ENCODE results near the gene AVPI1. TPM values are rescaled to one million over a fixed set of nuclear protein-coding genes. Genes with fewer than 3 reads are reported as not detected.

Gene AVPI1, protein sequence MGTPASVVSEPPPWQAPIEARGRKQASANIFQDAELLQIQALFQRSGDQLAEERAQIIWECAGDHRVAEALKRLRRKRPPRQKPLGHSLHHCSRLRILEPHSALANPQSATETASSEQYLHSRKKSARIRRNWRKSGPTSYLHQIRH
- total RNA-seq (1 to 10 TPM; 2.3 TPM), polyA plus RNA-seq (3.1 TPM)

DNA sequence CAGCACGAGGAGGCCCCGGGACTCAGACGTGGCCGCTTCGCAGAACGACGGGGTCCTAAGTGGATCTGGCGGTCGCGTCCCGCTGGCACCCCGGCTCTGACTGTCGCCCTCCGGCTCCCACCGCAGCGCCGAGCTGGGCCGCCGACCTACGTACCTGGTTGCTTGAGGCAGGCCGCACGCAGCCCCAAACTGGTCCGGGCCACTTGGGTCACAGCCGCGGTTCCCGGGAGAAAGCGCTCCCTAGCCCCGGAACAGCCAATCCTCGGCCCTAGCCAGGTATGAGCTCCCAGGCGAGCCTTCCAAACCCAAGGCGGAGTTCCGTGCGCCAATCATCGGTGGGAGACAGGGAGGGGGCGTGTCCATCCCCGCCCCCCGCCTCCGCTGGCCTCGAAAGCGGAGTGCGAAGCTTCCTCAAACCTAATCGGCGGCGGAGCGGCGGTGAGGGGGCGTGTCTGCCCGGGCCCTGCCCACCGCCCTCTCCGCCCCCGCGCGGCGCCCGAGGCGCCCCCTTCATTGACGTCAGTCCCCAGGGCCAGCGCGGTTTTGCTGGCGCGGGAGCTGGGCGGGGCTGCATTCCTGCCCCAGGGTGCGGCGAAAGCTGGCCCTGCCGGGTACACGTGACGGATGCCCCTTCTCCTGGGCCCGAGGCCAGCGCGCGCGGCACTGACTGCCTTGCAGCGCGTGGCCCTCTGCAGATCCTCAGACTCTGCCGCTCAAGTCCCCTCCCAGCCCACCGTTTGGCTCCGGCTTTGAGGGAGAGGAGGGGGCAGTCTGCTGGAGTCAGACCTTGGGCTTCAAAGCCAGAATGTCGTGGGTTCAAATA, at the start of gene AVPI1:
Gene AVPI1, minus strand, starts transcription at position 280 of the 823 bp plus-strand sequence. CDS start 7,336 bp downstream, outside the sequence.
- Mint-ChIP-seq H3K9me3 (no peaks in the 10 kb centered on the region), H3K27me3 (no peaks in the 10 kb centered on the region), H3K27ac (peak within 1 kb of the TSS; percentile 78 to 96 (median 92)), H3K4me3 (peak within 1 kb of the TSS; percentile 87 to 95 (median 89)), H3K4me1 (peaks cover 14 to 33% (median 25%) of the 10 kb centered on the region in 3 donors), H3K36me3 (peaks cover 0 to 1% (median 0%) of the 10 kb centered on the region in 3 donors)
- no peaks in the 10 kb centered on the region for H3K9me3 ChIP-seq (ENCODE audit: low read length)
- peak; percentile 96 to 98 (median 97) for DNase-seq
- no peaks in the 10 kb centered on the region for H3K27me3 ChIP-seq (ENCODE audit: insufficient read depth, low read length, poor library complexity, severe bottlenecking)
- peaks cover 26% of the 10 kb centered on the region for H3K4me1 ChIP-seq (ENCODE audit: insufficient read depth, low read length)
- H3K27ac ChIP-seq (ENCODE audit: low read depth, low read length), result peak within 1 kb of the TSS; percentile 79
- ChIA-PET POLR2A (interaction anchor here (0.9 to 2.1 kb wide), 9 partner anchors 11 to 286 kb away, joined by 3 to 20 read pairs (median 5); partner anchors contain the start of genes GOLGA7B, MARVELD1, RRP12 and ZFYVE27), CTCF (interaction anchor here (0.5 to 3.8 kb wide), 17 partner anchors 10 to 182 kb away, joined by 3 to 39 read pairs (median 5); partner anchors contain the start of genes MARVELD1 and ZFYVE27)
- H3K4me3 ChIP-seq (ENCODE audit: low read length), result peak within 1 kb of the TSS; percentile 89
- H3K36me3 ChIP-seq (ENCODE audit: insufficient read depth, low read length), result no peaks in the 10 kb centered on the region

DNA sequence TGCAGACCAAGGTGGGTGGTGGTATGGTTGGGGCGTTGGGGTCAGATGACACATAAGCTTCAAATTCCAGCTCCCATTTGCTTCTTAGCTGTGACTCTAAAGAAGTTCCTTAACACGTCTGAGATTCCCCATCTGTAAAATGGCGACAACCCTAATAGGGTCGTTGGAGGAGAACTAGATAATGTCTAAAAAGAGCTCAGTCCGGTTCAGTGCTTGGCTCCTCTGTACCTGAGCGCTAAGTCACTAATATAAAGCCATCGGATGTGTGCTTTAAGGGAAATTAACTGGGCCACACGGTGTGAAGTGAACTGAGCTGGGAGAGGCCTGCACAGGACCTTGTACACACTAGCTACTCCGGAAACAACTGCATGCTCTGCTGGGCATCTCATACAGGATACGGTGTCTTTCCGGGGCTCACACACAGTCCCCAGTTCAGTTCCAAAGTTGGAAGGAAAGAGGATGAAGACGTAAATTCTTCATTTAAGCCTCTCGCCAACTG, 49.4 kb upstream of the AVPI1 start:
- peak overlapping the region; percentile 92 for H3K27ac ChIP-seq (ENCODE audit: low read depth, low read length)
- H3K4me3 ChIP-seq (ENCODE audit: low read length), result peak overlapping the region; percentile 96
- Mint-ChIP-seq H3K27me3 (peaks cover 0 to 2% of the 10 kb centered on the region in 2 donors), H3K9me3 (no peaks in the 10 kb centered on the region), H3K4me3 (peak overlapping the region; percentile 93 to 98 (median 96)), H3K4me1 (peaks cover 48 to 53% (median 50%) of the 10 kb centered on the region in 3 donors), H3K27ac (peak overlapping the region; percentile 90 to 99 (median 98)), H3K36me3 (peaks cover 0 to 40% (median 6%) of the 10 kb centered on the region in 3 donors)
- no peaks in the 10 kb centered on the region for H3K36me3 ChIP-seq (ENCODE audit: insufficient read depth, low read length)
- H3K4me1 ChIP-seq (ENCODE audit: insufficient read depth, low read length), result peaks cover 31% of the 10 kb centered on the region
- DNase-seq, result no peak
- H3K27me3 ChIP-seq (ENCODE audit: insufficient read depth, low read length, poor library complexity, severe bottlenecking), result no peaks in the 10 kb centered on the region
- CTCF ChIA-PET, result interaction anchor here (0.8 to 9.6 kb wide), 8 partner anchors 19 to 133 kb away, joined by 3 to 199 read pairs (median 5); partner anchors contain the start of genes AVPI1 and MARVELD1
- no peaks in the 10 kb centered on the region for H3K9me3 ChIP-seq (ENCODE audit: low read length)
- POLR2A ChIA-PET, result interaction anchor here (0.6 to 2.6 kb wide), 9 partner anchors 20 to 403 kb away, joined by 3 to 20 read pairs (median 3); partner anchors contain the start of genes AVPI1 and MARVELD1

DNA sequence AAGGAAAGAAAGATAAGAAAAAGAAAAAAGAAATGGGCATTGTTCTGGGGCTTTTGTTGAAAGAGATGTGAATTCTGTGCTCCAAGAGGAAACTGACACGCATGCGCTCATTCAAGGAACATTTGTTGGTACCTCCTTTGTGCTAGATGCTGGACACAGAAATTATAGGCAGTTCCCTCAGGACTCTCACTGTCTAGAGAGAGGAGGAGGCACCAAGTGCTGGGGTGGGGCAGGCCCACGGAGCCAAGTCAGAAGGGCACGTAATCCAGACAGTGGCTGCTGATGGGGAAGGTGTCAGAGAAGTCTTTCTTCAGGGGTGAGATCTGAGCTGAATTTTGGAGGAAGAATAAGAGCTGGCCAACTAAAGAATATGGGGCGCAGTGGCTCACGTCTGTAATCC, 47.0 kb upstream of the AVPI1 start:
- Histone ChIP-seq H3K36me3 (ENCODE audit: insufficient read depth, low read length) (no peaks in the 10 kb centered on the region), H3K4me1 (ENCODE audit: insufficient read depth, low read length) (peaks cover 18% of the 10 kb centered on the region), H3K4me3 (ENCODE audit: low read length) (no peak overlapping the region), H3K9me3 (ENCODE audit: low read length) (no peaks in the 10 kb centered on the region), H3K27ac (ENCODE audit: low read depth, low read length) (no peak overlapping the region), H3K27me3 (ENCODE audit: insufficient read depth, low read length, poor library complexity, severe bottlenecking) (no peaks in the 10 kb centered on the region)
- CTCF ChIA-PET, result interaction anchor here (1.1 to 9.6 kb wide), 5 partner anchors 16 to 135 kb away, joined by 3 to 199 read pairs (median 5); partner anchors contain the start of gene MARVELD1
- Mint-ChIP-seq H3K27ac (peak overlapping the region in 2 of 8 donors; percentile 6 to 33), H3K27me3 (peaks cover 6 to 11% of the 10 kb centered on the region in 2 donors), H3K9me3 (no peaks in the 10 kb centered on the region), H3K4me1 (peaks cover 26 to 30% (median 27%) of the 10 kb centered on the region in 3 donors), H3K36me3 (peaks cover 0 to 18% (median 0%) of the 10 kb centered on the region in 3 donors), H3K4me3 (peak overlapping the region in 1 of 7 donors; percentile 18)
- POLR2A ChIA-PET, result interaction anchor here (0.6 kb wide), 1 partner anchor 39 kb away, joined by 3 read pairs; no protein-coding TSS in a partner anchor
- DNase-seq, result no peak

DNA sequence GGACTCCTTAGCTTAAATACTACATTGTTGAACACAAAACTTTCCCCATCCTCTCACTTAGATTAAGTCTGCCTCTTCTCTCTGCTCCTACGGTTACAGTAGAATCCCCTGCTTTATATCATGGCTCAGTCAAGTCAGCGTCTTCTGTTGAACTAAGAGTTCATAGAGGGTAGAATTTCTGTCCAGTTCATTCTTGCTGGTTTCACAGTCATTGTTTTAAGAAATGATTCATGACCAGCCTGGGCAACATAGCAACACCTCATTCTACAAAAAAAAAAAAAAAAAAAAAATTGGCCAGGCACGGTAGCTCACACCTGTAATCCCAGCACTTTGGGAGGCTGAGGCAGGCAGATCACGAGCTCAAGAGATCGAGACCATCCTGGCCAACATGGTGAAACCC, 46.2 kb upstream of the AVPI1 start:
- Mint-ChIP-seq H3K27ac (no peak overlapping the region), H3K9me3 (no peaks in the 10 kb centered on the region), H3K36me3 (peaks cover 0 to 15% (median 0%) of the 10 kb centered on the region in 3 donors), H3K4me1 (peaks cover 21 to 24% (median 21%) of the 10 kb centered on the region in 3 donors), H3K27me3 (peaks cover 6 to 13% of the 10 kb centered on the region in 2 donors), H3K4me3 (no peak overlapping the region)
- ChIA-PET POLR2A (interaction anchor here (0.6 kb wide), 1 partner anchor 38 kb away, joined by 3 read pairs; no protein-coding TSS in a partner anchor), CTCF (interaction anchor here (1.2 to 9.6 kb wide), 6 partner anchors 16 to 86 kb away, joined by 4 to 199 read pairs (median 16); partner anchors contain the start of genes AVPI1 and MARVELD1)
- no peak overlapping the region for H3K4me3 ChIP-seq (ENCODE audit: low read length)
- no peak for DNase-seq
- H3K27me3 ChIP-seq (ENCODE audit: insufficient read depth, low read length, poor library complexity, severe bottlenecking), result no peaks in the 10 kb centered on the region
- no peaks in the 10 kb centered on the region for H3K36me3 ChIP-seq (ENCODE audit: insufficient read depth, low read length)
- no peaks in the 10 kb centered on the region for H3K9me3 ChIP-seq (ENCODE audit: low read length)
- no peak overlapping the region for H3K27ac ChIP-seq (ENCODE audit: low read depth, low read length)
- peaks cover 12% of the 10 kb centered on the region for H3K4me1 ChIP-seq (ENCODE audit: insufficient read depth, low read length)

DNA sequence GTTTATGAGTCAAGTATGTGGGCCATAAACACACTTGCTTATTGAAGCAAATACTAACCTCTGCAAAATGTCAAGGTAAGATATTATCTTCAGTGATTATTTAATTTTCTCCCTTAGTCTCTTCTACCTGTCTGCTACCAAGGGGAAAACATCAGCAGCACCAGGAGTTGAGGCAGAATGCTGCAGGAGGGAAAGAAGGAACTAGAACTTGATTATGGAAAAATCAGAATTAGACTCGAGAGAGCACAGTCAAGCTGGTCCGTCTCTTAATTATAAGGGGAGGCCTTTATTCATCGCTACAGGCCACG, 45.0 kb upstream of the AVPI1 start:
- no peak for DNase-seq
- Mint-ChIP-seq H3K36me3 (peaks cover 0 to 3% (median 0%) of the 10 kb centered on the region in 3 donors), H3K27ac (no peak overlapping the region), H3K4me3 (peak overlapping the region in 1 of 7 donors; percentile 16), H3K9me3 (no peaks in the 10 kb centered on the region), H3K27me3 (peaks cover 3 to 17% of the 10 kb centered on the region in 2 donors), H3K4me1 (peaks cover 12 to 15% (median 13%) of the 10 kb centered on the region in 3 donors)
- H3K27ac ChIP-seq (ENCODE audit: low read depth, low read length), result no peak overlapping the region
- no peak overlapping the region for H3K4me3 ChIP-seq (ENCODE audit: low read length)
- peaks cover 5% of the 10 kb centered on the region for H3K4me1 ChIP-seq (ENCODE audit: insufficient read depth, low read length)
- no peaks in the 10 kb centered on the region for H3K27me3 ChIP-seq (ENCODE audit: insufficient read depth, low read length, poor library complexity, severe bottlenecking)
- POLR2A ChIA-PET, result no interaction called here
- CTCF ChIA-PET, result interaction anchor here (0.6 to 9.6 kb wide), 11 partner anchors 9 to 160 kb away, joined by 3 to 199 read pairs (median 5); partner anchors contain the start of genes ANKRD2, AVPI1 and MARVELD1
- H3K9me3 ChIP-seq (ENCODE audit: low read length), result no peaks in the 10 kb centered on the region
- no peaks in the 10 kb centered on the region for H3K36me3 ChIP-seq (ENCODE audit: insufficient read depth, low read length)

DNA sequence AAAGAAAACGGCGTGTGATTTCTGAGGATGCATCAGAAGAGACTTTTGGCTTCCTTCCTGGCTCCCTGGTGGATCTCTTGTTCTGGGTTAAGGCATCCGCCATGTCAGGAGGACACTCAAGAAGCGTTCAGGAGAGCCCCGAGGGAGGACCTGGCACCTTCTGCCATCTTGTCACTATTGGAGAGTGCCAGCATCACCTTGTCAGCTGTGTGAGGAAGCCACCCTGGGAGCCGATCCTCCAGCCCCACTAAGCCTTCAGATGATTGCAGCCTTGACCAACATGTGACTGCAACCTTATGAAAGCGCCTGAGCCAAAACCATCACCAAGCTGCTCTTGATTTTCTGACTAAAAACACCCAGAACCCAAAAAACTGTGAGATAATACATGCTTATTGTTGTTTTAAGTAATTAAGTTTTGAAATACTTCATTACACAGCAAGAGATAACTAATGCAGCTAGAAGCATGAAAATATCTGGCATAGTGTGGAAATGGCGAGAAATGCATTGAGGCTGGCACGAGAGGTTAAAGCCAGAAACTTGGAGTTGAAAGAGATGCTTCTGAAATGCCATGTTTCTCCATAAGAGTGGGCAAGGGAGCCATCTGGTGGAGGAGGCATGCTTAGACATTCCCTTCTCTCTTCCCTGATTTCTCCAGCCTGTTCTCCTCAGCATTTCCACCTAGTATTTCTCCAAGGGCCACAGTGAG, 44.5 kb upstream of the AVPI1 start:
- Histone ChIP-seq H3K36me3 (ENCODE audit: insufficient read depth, low read length) (no peaks in the 10 kb centered on the region), H3K27ac (ENCODE audit: low read depth, low read length) (no peak overlapping the region), H3K4me3 (ENCODE audit: low read length) (no peak overlapping the region), H3K4me1 (ENCODE audit: insufficient read depth, low read length) (peaks cover 2% of the 10 kb centered on the region), H3K27me3 (ENCODE audit: insufficient read depth, low read length, poor library complexity, severe bottlenecking) (no peaks in the 10 kb centered on the region), H3K9me3 (ENCODE audit: low read length) (no peaks in the 10 kb centered on the region)
- Mint-ChIP-seq H3K27ac (no peak overlapping the region), H3K4me1 (peaks cover 6 to 9% (median 9%) of the 10 kb centered on the region in 3 donors), H3K36me3 (no peaks in the 10 kb centered on the region), H3K27me3 (peaks cover 3 to 22% of the 10 kb centered on the region in 2 donors), H3K4me3 (peak overlapping the region in 1 of 7 donors; percentile 16), H3K9me3 (no peaks in the 10 kb centered on the region)
- POLR2A ChIA-PET, result no interaction called here
- peak; percentile 32 to 61 (median 50) for DNase-seq
- CTCF ChIA-PET, result interaction anchor here (0.6 to 9.6 kb wide), 10 partner anchors 8 to 160 kb away, joined by 3 to 199 read pairs (median 6); partner anchors contain the start of genes ANKRD2, AVPI1 and MARVELD1

DNA sequence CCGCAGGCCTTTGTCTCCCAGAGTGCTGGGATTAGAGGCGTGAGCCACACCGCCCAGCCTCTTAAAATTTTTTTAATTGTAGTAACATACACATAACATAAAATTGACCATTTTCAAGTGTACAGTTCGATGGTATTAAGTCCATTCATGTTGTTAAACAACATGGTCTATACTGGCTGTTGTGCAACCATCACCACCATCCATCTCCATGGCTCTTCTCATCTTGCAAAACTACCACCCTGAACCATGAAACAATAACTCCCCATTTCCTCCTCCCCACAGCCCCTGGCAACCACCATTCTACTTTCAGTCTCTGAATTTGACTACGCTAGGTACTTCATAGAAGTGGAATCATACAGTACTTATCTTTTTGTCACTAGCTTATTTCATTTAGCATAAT, 42.0 kb upstream of the AVPI1 start:
- H3K36me3 ChIP-seq (ENCODE audit: insufficient read depth, low read length), result no peaks in the 10 kb centered on the region
- no peak for DNase-seq
- H3K4me3 ChIP-seq (ENCODE audit: low read length), result no peak overlapping the region
- H3K9me3 Mint-ChIP-seq, result no peaks in the 10 kb centered on the region
- H3K4me3 Mint-ChIP-seq, result no peak overlapping the region
- CTCF ChIA-PET, result interaction anchor here (9.1 to 9.6 kb wide), 2 partner anchors 21 to 52 kb away, joined by 119 to 199 read pairs; partner anchors contain the start of gene MARVELD1
- H3K4me1 Mint-ChIP-seq, result no peaks in the 10 kb centered on the region
- H3K4me1 ChIP-seq (ENCODE audit: insufficient read depth, low read length), result no peaks in the 10 kb centered on the region
- no peaks in the 10 kb centered on the region for H3K36me3 Mint-ChIP-seq
- no peaks in the 10 kb centered on the region for H3K27me3 ChIP-seq (ENCODE audit: insufficient read depth, low read length, poor library complexity, severe bottlenecking)
- POLR2A ChIA-PET, result interaction anchor here (0.6 kb wide), 1 partner anchor 158 kb away, joined by 3 read pairs; no protein-coding TSS in a partner anchor
- H3K27me3 Mint-ChIP-seq, result peaks cover 5 to 40% of the 10 kb centered on the region in 2 donors
- peak overlapping the region in 2 of 8 donors; percentile 19 to 39 for H3K27ac Mint-ChIP-seq
- H3K9me3 ChIP-seq (ENCODE audit: low read length), result no peaks in the 10 kb centered on the region
- no peak overlapping the region for H3K27ac ChIP-seq (ENCODE audit: low read depth, low read length)

All from CD8-positive, alpha-beta memory T cell (primary cell).